Gastroesophageal sphincter (tissue), 4 donors: ENCODE results near the gene DSCAML1. TPM values are rescaled to one million over a fixed set of nuclear protein-coding genes. Genes with fewer than 3 reads are reported as not detected.
A peak's percentile ranks its signal among the peaks of the same experiment; 100 is the strongest.

Experiments used
- ATAC-seq: fragments of 150-250 bp; one replicate; pipeline ENCODE4 v1.9.1; 2016; ENCODE audit warnings: mild to moderate bottlenecking, moderate library complexity
- H3K27ac ChIP-seq, 4 donors: fragments of 200-600 bp; sonication (generic) in 3 of 4; 1 replicate in 3 of 4; 2 replicates in 1 of 4; pipeline ENCODE4 v1.5.1; 2016 to 2019
- H3K27me3 ChIP-seq: fragments of 200-600 bp; sonication (generic); one replicate; pipeline ENCODE4 v1.5.1; 2019
- H3K36me3 ChIP-seq, 2 donors: fragments of 200-600 bp; sonication (generic); one replicate each; pipeline ENCODE4 v1.5.1; 2019; ENCODE audit warnings: control low read depth in 1 of 2
- H3K4me1 ChIP-seq, 3 donors: fragments of 200-600 bp; sonication (generic); 1 replicate in 2 of 3; 2 replicates in 1 of 3; pipeline ENCODE4 v1.5.1; 2016 to 2019; ENCODE audit warnings: control low read depth in 2 of 3
- H3K4me3 ChIP-seq, 2 donors: fragments of 200-600 bp; sonication (generic); one replicate each; pipeline ENCODE4 v1.5.1; 2019; ENCODE audit warnings: mild to moderate bottlenecking in 1 of 2, moderate library complexity in 1 of 2
- H3K9me3 ChIP-seq, 3 donors: fragments of 200-600 bp; sonication (generic); one replicate each; pipeline ENCODE4 v1.5.1; 2017 to 2019; ENCODE audit warnings: control low read depth in 2 of 3
- EP300 ChIP-seq: sonication (generic); formaldehyde crosslinking; IDR thresholded peaks from one replicate; pipeline ENCODE4 v1.6.1; 2017; ENCODE audit warnings: antibody characterized with exemption, mild to moderate bottlenecking
- POLR2A ChIP-seq, 2 donors: fragments of 450-650 bp; IDR thresholded peaks; one replicate each; pipeline ENCODE4 v1.6.1; 2017; ENCODE audit warnings: antibody characterized with exemption in 2 of 2, mild to moderate bottlenecking in 2 of 2, moderate library complexity in 1 of 2
- POLR2AphosphoS5 ChIP-seq: sonication (generic); formaldehyde crosslinking; IDR thresholded peaks from one replicate; pipeline ENCODE4 v1.6.1; 2017; ENCODE audit warnings: antibody characterized with exemption
- WGBS, 2 donors: methylation state at CpG; one replicate each; pipeline ENCODE4 v1.1.5; 2018; ENCODE audit warnings: low coverage in 1 of 2; 5-methylcytosine and 5-hydroxymethylcytosine counted together
- total RNA-seq, 4 donors: library from RNA; depleted of rRNA; stranded (reverse); fragments of >200 nt; gene quantifications; one replicate each; pipeline ENCODE4 v1.1.0, GENCODE V29; 2016
- TF ChIP-seq, protein P1 (sequence below), 4 experiments: fragments of 200-600 bp in 2 of 4; fragments of 450-650 bp in 2 of 4; sonication (generic) in 1 of 4; IDR thresholded peaks; one replicate each; pipeline ENCODE4 v1.5.1; 2017 to 2019; ENCODE audit warnings: antibody characterized with exemption in 4 of 4, mild to moderate bottlenecking in 2 of 4, moderate library complexity in 2 of 4

DSCAML1 gene
- total RNA-seq, 4 donors from 2014 or later, result 0.35 to 2.5 (median 0.73) TPM

DNA sequence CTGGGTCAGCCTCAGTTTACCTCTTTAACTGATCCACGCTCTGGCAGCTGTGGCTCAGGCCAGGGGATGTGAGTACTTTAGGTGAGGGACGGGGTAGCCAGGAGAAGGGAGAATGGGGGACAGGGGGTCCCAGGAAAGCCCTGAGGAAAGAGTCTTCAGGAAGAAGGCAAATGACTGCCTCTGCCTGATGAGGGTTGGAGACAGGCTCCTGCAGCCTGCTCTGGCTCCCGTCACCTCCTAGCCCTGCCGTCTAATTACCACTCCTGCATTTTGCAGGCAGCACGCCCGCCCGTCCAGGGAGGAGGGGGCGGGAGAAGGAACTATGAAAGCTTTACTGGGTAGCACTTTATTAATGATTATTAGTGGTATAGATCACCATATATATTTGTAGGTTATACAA is 352.8 kb downstream of the DSCAML1 start:
- H3K4me1 ChIP-seq, result peaks cover 0 to 9% (median 0%) of the 10 kb centered on the region in 3 donors
- TF ChIP-seq, protein P1, sequence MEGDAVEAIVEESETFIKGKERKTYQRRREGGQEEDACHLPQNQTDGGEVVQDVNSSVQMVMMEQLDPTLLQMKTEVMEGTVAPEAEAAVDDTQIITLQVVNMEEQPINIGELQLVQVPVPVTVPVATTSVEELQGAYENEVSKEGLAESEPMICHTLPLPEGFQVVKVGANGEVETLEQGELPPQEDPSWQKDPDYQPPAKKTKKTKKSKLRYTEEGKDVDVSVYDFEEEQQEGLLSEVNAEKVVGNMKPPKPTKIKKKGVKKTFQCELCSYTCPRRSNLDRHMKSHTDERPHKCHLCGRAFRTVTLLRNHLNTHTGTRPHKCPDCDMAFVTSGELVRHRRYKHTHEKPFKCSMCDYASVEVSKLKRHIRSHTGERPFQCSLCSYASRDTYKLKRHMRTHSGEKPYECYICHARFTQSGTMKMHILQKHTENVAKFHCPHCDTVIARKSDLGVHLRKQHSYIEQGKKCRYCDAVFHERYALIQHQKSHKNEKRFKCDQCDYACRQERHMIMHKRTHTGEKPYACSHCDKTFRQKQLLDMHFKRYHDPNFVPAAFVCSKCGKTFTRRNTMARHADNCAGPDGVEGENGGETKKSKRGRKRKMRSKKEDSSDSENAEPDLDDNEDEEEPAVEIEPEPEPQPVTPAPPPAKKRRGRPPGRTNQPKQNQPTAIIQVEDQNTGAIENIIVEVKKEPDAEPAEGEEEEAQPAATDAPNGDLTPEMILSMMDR (IDR thresholded peaks at IDR 0.05), result no peak
- TF ChIP-seq EP300 (no peak), POLR2AphosphoS5 (no peak), POLR2A (IDR thresholded peaks at IDR 0.05) (no peak)
- no peaks in the 10 kb centered on the region for H3K9me3 ChIP-seq
- H3K36me3 ChIP-seq, result no peaks in the 10 kb centered on the region
- no peak overlapping the region for H3K27ac ChIP-seq
- H3K27me3 ChIP-seq, result peaks cover 41% of the 10 kb centered on the region
- no peak overlapping the region for H3K4me3 ChIP-seq
- no peak for ATAC-seq
- 47 to 70% methylated on average over 5 to 7 of the region's 8 CpGs for WGBS, 2 donors

DNA sequence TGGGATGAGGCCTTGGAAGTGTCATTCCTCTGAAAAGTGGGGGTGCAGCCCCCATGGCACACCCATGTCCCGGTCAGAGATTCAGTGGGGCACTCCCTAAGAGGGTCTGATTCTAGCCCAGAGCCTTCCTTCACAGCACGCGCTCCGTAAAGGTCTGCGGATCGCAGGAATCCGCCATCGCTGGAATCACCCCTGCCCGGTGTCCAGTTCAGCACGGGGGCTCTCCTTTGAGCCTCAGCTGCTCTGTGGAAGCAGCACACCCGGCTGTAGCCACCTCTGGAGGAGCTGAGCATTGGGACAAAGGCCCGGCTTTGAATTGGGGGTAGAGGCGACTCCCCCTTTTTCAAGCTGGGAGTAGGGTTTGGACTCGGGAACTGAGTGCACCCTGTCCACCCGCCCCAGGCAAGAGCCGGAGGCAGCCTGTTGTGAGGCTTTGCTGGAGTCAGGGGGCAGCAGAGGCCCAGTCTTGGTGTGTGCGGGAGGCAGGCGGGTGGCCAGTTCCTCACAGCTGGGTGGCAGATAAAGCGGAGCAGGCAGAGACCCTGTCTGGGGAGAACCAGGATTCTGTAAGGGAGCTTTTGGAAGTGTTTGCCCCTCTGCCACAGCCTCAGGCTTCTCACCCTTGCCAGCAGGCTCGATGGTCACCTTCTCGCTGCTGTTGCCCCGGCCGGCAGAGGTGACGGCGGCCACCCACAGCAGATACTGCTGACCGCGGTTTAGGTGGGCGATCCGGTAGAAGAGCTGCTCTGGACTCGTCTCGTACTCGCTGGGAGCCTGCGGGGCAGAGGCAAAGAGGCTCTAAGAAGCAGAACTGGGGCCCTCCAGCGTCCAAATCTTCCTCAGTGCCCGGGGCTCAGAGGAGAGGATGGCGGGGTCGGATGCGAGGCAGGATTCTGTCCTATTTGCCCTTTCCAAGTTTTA is 353.5 kb downstream of the DSCAML1 start:
- Histone ChIP-seq H3K9me3 (no peaks in the 10 kb centered on the region), H3K27me3 (peaks cover 44% of the 10 kb centered on the region), H3K4me1 (peaks cover 0 to 9% (median 0%) of the 10 kb centered on the region in 3 donors), H3K27ac (no peak overlapping the region), H3K4me3 (no peak overlapping the region), H3K36me3 (no peaks in the 10 kb centered on the region)
- 20% methylated on average over 2 of the region's 38 CpGs; no CpG with 5 or more reads in 1 of the 2 donors for whole genome bisulfite sequencing, 2 donors
- ATAC-seq, result peak; percentile 69
- TF ChIP-seq POLR2AphosphoS5, result no peak
- TF ChIP-seq, protein P1 (IDR thresholded peaks at IDR 0.05), result peak in 3 of 4 experiments; percentile 56 to 64 (median 60)

DNA sequence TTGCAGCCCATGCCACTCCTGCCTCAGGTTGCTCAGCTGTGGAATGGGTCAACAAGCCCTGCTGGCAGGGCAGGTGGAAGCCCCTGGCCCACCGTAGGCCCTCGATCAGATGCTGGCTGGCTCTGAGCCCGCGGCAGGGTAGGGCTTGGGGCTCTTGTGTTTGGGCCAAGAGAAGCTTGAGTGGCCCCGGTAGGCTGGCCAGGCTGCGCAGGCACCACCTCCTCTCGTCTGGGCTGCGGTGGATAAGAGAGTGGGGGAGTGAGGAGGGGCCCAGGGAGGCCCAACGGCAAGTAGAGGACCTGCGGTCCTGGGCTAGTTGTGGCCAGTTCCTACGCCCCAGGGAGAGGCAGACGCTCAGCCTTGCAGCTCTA is 354.2 kb downstream of the DSCAML1 start:
- Histone ChIP-seq H3K27me3 (peaks cover 41% of the 10 kb centered on the region), H3K36me3 (no peaks in the 10 kb centered on the region), H3K27ac (no peak overlapping the region), H3K4me1 (peaks cover 0 to 9% (median 0%) of the 10 kb centered on the region in 3 donors), H3K9me3 (no peaks in the 10 kb centered on the region), H3K4me3 (no peak overlapping the region)
- WGBS, 2 donors, result no CpG with 5 or more reads among the region's 12 CpGs
- no peak for ATAC-seq
- TF ChIP-seq, protein P1 (IDR thresholded peaks at IDR 0.05), result no peak
- TF ChIP-seq POLR2A (IDR thresholded peaks at IDR 0.05) (no peak), POLR2AphosphoS5 (no peak), EP300 (no peak)

GRCh38 chr11:117442049-117442868 is 354.8 kb downstream of the DSCAML1 start:
- ATAC-seq, result no peak
- no peak for TF ChIP-seq POLR2AphosphoS5
- TF ChIP-seq, protein P1 (IDR thresholded peaks at IDR 0.05), result no peak
- no peak for TF ChIP-seq EP300
- TF ChIP-seq POLR2A (IDR thresholded peaks at IDR 0.05), result no peak
- WGBS, 2 donors, result 81 to 92% methylated on average over 14 to 15 of the region's 16 CpGs
- Histone ChIP-seq H3K9me3 (no peaks in the 10 kb centered on the region), H3K27ac (no peak overlapping the region), H3K27me3 (peaks cover 36% of the 10 kb centered on the region), H3K4me1 (peaks cover 0 to 9% (median 0%) of the 10 kb centered on the region in 3 donors), H3K36me3 (no peaks in the 10 kb centered on the region), H3K4me3 (no peak overlapping the region)
